OCI-LY3 (cell line): Measurements from ENCODE around the gene DPT.

ENCODE experiments used
- H2AFZ ChIP-seq: fragments of 200-600, 300-600 bp; shearing (Covaris generic); 2 replicates; pipeline ENCODE4 v1.6.0; 2014; ENCODE audit warnings: antibody characterized with exemption, low read depth, low read length
- H3K27ac ChIP-seq: fragments of 200-600, 300-600 bp; sonication (generic); 2 replicates; pipeline ENCODE4 v1.5.1; 2014; ENCODE audit warnings: mild to moderate bottlenecking, low read length, moderate library complexity, mixed read lengths
- H3K27me3 ChIP-seq: fragments of 200-600, 300-600 bp; sonication (generic); 2 replicates; pipeline ENCODE4 v1.6.1; 2014; ENCODE audit warnings: low read depth, low read length, mixed read lengths
- H3K36me3 ChIP-seq: fragments of 200-600, 300-600 bp; sonication (generic); replicated peaks from 2 replicates; pipeline ENCODE3; 2014; ENCODE audit warnings: low read depth, low read length, mixed read lengths
- H3K4me1 ChIP-seq: fragments of 300-600, 200-600 bp; sonication (generic); 2 replicates; pipeline ENCODE4 v1.6.1; 2014; ENCODE audit warnings: low read length, mixed read lengths
- H3K4me2 ChIP-seq: fragments of 200-600, 300-600 bp; sonication (generic); 2 replicates; pipeline ENCODE4 v1.6.1; 2014; ENCODE audit warnings: low read length, mixed read lengths
- H3K4me3 ChIP-seq: fragments of 300-600, 200-600 bp; sonication (generic); 2 replicates; pipeline ENCODE4 v1.5.1; 2014; ENCODE audit warnings: antibody characterized with exemption, mild to moderate bottlenecking, low read length, moderate library complexity
- H3K79me2 ChIP-seq: fragments of 300-600, 200-600 bp; shearing (Covaris generic); 2 replicates; pipeline ENCODE4 v1.6.1; 2014; ENCODE audit warnings: mild to moderate bottlenecking, low read length, mixed read lengths
- H3K9ac ChIP-seq: fragments of 300-600, 200-600 bp; shearing (Covaris generic); 2 replicates; pipeline ENCODE4 v1.6.0; 2014; ENCODE audit warnings: mild to moderate bottlenecking, low read length, moderate library complexity
- H3K9me3 ChIP-seq: fragments of 200-600, 300-600 bp; shearing (Covaris generic); 2 replicates; pipeline ENCODE4 v1.6.1; 2014; ENCODE audit warnings: low read length, mixed read lengths; ENCODE audit not compliant: insufficient read depth
- H4K20me1 ChIP-seq: fragments of 200-600, 300-600 bp; sonication (generic); 2 replicates; pipeline ENCODE4 v1.6.1; 2016; ENCODE audit warnings: low read length, mixed read lengths; ENCODE audit not compliant: insufficient read depth
- EZH2phosphoT487 ChIP-seq: fragments of 200-600 bp; shearing (Covaris generic); IDR thresholded peaks from 2 replicates; pipeline ENCODE4 v1.6.1; 2018; ENCODE audit warnings: antibody characterized with exemption, mixed run types, low read depth
- TF ChIP-seq, protein P1 (sequence below): fragments of 200-600, 300-600 bp; sonication (generic); IDR thresholded peaks from 2 replicates; pipeline ENCODE4 v1.5.1; 2014; ENCODE audit warnings: antibody characterized with exemption, low read length, low read depth

DPT gene

DNA sequence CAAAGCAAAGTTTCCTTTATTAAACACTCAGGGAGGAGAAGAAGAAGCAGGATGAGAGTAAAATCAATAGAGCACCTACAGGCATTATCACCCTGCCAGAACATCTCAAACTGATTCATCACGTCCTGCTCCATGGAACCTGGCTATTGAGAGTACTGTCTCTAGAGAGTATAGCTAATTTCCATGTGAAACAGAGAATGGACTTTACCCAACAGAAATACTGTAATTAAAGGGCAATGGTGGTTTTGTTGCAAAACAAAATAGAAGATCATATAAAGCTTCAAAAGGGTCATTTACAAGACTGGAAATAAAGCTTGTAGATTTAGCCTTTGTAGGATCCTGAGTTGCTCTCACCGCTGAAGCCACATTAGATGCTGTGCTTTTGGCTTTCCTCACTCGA lies 83.3 kb downstream of the DPT start:
- Histone ChIP-seq H3K9me3 (no peaks in the 10 kb centered on the region), H3K9ac (no peak overlapping the region), H3K4me3 (no peak overlapping the region), H2AFZ (no peak overlapping the region), H3K36me3 (no peaks in the 10 kb centered on the region), H3K27me3 (no peaks in the 10 kb centered on the region), H3K4me1 (peaks cover 5% of the 10 kb centered on the region; the same call in 1 of the 2 replicates), H3K27ac (no peak overlapping the region), H3K4me2 (no peak overlapping the region), H4K20me1 (no peaks in the 10 kb centered on the region), H3K79me2 (no peaks in the 10 kb centered on the region)
- no peak for TF ChIP-seq EZH2phosphoT487
- TF ChIP-seq, protein P1, sequence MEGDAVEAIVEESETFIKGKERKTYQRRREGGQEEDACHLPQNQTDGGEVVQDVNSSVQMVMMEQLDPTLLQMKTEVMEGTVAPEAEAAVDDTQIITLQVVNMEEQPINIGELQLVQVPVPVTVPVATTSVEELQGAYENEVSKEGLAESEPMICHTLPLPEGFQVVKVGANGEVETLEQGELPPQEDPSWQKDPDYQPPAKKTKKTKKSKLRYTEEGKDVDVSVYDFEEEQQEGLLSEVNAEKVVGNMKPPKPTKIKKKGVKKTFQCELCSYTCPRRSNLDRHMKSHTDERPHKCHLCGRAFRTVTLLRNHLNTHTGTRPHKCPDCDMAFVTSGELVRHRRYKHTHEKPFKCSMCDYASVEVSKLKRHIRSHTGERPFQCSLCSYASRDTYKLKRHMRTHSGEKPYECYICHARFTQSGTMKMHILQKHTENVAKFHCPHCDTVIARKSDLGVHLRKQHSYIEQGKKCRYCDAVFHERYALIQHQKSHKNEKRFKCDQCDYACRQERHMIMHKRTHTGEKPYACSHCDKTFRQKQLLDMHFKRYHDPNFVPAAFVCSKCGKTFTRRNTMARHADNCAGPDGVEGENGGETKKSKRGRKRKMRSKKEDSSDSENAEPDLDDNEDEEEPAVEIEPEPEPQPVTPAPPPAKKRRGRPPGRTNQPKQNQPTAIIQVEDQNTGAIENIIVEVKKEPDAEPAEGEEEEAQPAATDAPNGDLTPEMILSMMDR, result no peak
